H1 (cell line): ENCODE results near the gene TEX28.
A peak's percentile ranks its signal among the peaks of the same experiment; 100 is the strongest.

Experiments
- CEBPB ChIP-seq: IDR thresholded peaks from 2 replicates; pipeline ENCODE4 v1.6.1; 2012; ENCODE audit warnings: low read depth, low read length
- JUN ChIP-seq: IDR thresholded peaks from 2 replicates; pipeline ENCODE4 v1.6.1; 2011; ENCODE audit warnings: low read depth, mild to moderate bottlenecking, improper control_type of control experiment, low read length
- POLR2A ChIP-seq, 2 experiments: IDR thresholded peaks; 1 replicate in 1 of 2; 2 replicates in 1 of 2; pipeline ENCODE4 v1.6.1; 2011; ENCODE audit warnings: low read depth in 2 of 2, low read length in 2 of 2, mild to moderate bottlenecking in 2 of 2; ENCODE audit errors: control extremely low read depth in 1 of 2
- RBBP5 ChIP-seq: IDR thresholded peaks from 2 replicates; pipeline ENCODE4 v1.7.1; 2012; ENCODE audit warnings: low read depth, mild to moderate bottlenecking, inconsistent platforms, low read length, moderate library complexity, borderline replicate concordance
- SP4 ChIP-seq: IDR thresholded peaks from 2 replicates; pipeline ENCODE4 v1.6.1; 2012; ENCODE audit warnings: low read length, inconsistent platforms
- TF ChIP-seq, protein P1 (sequence below), 3 experiments: IDR thresholded peaks; 1 replicate in 2 of 3; 2 replicates in 1 of 3; pipeline versions ENCODE4 v1.5.1 to v1.6.1; 2011; ENCODE audit warnings: low read length in 3 of 3, mild to moderate bottlenecking in 3 of 3, inconsistent platforms in 2 of 3, low read depth in 1 of 3, moderate library complexity in 1 of 3; ENCODE audit not compliant: insufficient read depth in 1 of 3; ENCODE audit errors: control extremely low read depth in 1 of 3

DNA sequence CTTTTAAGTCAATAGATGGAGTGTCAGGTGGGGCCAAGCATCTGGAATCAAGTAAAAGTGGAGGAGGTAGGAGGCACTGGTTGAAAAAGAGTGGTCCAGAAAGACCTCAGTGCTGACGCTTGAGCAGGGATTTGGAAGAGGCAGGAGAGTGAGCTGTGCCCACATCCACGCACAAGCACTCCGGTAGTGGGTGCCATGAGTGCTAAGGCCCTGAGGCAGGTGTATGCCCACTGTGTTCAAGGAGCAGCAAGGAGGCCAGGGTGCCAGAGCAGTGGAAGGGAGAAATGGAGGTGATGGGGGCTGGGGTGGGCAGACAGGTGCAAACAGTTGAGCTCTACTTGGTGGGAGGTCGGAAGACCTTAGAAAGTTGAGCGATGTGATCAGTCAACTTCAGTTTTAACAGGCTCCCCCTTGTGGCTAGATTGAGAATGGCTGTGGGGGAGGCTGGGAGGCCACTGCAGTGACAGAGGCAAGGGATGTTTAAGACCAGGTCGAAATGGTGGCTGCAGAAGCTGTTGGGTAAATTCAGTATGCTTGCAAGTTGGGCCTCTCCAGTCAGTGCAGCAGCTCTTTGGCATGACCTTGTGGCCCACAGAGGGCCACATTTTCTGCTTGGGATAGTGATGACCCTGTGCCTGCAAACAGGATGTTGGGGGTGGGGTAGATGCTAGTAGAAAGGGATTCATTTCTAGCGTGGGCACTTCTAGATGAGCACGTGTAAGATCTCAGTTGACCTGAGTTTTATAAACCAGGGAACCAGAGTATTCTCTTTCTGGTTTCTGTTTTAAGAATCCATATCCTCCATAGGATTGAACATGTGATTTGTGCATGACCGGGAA, 13.4 kb upstream of the TEX28 start:
- TF ChIP-seq, protein P1, sequence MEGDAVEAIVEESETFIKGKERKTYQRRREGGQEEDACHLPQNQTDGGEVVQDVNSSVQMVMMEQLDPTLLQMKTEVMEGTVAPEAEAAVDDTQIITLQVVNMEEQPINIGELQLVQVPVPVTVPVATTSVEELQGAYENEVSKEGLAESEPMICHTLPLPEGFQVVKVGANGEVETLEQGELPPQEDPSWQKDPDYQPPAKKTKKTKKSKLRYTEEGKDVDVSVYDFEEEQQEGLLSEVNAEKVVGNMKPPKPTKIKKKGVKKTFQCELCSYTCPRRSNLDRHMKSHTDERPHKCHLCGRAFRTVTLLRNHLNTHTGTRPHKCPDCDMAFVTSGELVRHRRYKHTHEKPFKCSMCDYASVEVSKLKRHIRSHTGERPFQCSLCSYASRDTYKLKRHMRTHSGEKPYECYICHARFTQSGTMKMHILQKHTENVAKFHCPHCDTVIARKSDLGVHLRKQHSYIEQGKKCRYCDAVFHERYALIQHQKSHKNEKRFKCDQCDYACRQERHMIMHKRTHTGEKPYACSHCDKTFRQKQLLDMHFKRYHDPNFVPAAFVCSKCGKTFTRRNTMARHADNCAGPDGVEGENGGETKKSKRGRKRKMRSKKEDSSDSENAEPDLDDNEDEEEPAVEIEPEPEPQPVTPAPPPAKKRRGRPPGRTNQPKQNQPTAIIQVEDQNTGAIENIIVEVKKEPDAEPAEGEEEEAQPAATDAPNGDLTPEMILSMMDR (IDR thresholded peaks at IDR 0.05; ENCODE audit: control extremely low read depth in 1 of 3, insufficient read depth in 1 of 3, low read depth in 1 of 3, low read length in 3 of 3), result peak; percentile 61 to 80 (median 64)
- no peak for TF ChIP-seq CEBPB
- no peak for TF ChIP-seq RBBP5
- TF ChIP-seq SP4, result no peak
- no peak for TF ChIP-seq POLR2A (IDR thresholded peaks at IDR 0.05; ENCODE audit: control extremely low read depth in 1 of 2, low read depth in 2 of 2, low read length in 2 of 2)
- TF ChIP-seq JUN, result no peak
